ENCODE measurements around the gene STX7.

Gene STX7

DNA sequence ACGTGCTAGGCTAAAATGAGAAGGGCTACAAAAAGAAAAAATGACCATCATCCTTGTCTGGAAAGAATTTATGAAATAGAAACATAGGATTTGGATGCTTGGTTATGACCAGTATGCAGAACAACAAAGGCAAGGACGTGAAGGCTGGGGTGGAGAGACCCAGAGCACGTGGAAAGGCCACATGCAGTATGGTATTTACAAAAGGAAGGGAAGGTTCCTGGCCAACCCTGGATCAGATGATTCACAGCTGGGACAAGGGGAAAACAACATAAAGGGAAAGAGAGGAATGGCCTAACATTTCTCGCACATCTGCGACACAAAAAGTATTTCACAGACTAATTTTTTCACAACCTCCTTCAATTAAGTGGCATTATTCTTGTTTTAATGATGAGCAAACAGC lies 8.2 kb downstream of the STX7 start:
- Histone ChIP-seq H3K4me1 (ENCODE audit: control insufficient read depth, insufficient read depth, low read length) (peaks cover 11% of the 10 kb centered on the region), H3K27me3 (ENCODE audit: control insufficient read depth, insufficient read depth, low read length) (no peaks in the 10 kb centered on the region), H3K4me3 (ENCODE audit: low read length) (no peak overlapping the region), H3K27ac (ENCODE audit: low read depth, low read length) (no peak overlapping the region), H3K36me3 (ENCODE audit: control insufficient read depth, insufficient read depth, low read length) (peaks cover 6% of the 10 kb centered on the region), H3K9ac (ENCODE audit: low read length) (no peak overlapping the region)

GRCh38 chr6:132499757-132500156 lies 13.2 kb downstream of the STX7 start:
- no peak overlapping the region for H3K9ac ChIP-seq (ENCODE audit: low read length)
- H3K27ac ChIP-seq (ENCODE audit: low read depth, low read length), result no peak overlapping the region
- H3K4me3 ChIP-seq (ENCODE audit: low read length), result no peak overlapping the region
- H3K36me3 ChIP-seq (ENCODE audit: control insufficient read depth, insufficient read depth, low read length), result peaks cover 7% of the 10 kb centered on the region
- peaks cover 6% of the 10 kb centered on the region for H3K4me1 ChIP-seq (ENCODE audit: control insufficient read depth, insufficient read depth, low read length)
- no peaks in the 10 kb centered on the region for H3K27me3 ChIP-seq (ENCODE audit: control insufficient read depth, insufficient read depth, low read length)

GRCh38 chr6:132498638-132499037 lies 14.3 kb downstream of the STX7 start:
- H3K27me3 ChIP-seq (ENCODE audit: control insufficient read depth, insufficient read depth, low read length), result no peaks in the 10 kb centered on the region
- no peak overlapping the region for H3K9ac ChIP-seq (ENCODE audit: low read length)
- H3K36me3 ChIP-seq (ENCODE audit: control insufficient read depth, insufficient read depth, low read length), result peaks cover 11% of the 10 kb centered on the region
- no peak overlapping the region for H3K4me3 ChIP-seq (ENCODE audit: low read length)
- no peaks in the 10 kb centered on the region for H3K4me1 ChIP-seq (ENCODE audit: control insufficient read depth, insufficient read depth, low read length)
- H3K27ac ChIP-seq (ENCODE audit: low read depth, low read length), result no peak overlapping the region

DNA sequence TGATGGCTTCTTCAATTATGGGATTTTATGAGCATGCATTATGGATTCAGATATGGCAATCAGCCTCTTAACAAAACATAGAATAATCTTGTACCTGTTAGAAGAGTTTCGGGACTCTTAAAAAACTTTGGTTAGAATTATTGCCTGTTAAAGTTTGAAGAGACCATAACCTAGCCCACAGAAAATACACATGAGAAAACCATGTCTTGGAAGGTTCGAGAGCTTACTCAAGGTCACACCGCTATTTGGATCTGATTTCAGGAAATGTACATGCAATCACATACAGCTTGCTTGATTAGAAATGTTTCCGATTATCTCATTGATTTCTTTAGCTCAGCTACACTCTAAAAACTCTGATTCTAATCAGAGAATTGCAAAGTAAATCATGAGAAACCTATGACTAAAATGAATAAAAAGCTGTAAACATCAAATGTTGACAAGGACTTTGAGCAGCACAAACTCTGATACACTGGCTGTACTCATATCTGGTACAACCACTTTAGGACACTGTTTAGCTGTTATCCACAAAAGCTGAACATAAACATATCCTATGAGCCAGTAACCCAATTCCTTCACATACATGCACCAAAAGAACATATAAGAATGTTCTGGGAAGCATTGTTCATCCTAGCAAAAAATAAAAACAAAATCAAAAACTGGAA lies 16.3 kb downstream of the STX7 start:
- no peak overlapping the region for H3K27ac ChIP-seq (ENCODE audit: low read depth, low read length)

DNA sequence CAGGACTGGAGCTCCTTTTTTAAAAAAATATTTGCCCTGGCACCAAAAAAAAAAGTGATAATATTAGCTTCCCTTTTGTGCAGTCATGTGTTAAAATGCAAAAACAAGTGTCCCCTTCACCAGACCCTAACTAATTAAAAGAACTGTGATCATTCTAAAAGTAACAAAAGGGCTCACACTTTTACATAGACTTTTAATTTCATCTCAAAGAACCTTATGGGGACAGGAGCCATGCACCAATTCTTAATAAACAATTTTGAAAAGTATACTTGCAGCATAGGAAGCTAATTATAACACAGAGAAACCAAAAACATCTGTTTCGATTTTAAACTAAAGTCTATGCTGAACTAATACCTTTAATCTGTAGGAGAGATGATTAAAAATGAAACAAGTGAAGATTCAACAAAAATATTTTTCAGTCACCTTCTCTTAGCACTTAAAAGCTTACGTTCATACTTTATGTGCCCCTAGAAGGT lies 17.3 kb downstream of the STX7 start:
- Histone ChIP-seq H3K4me3 (ENCODE audit: low read length) (no peak overlapping the region), H3K36me3 (ENCODE audit: control insufficient read depth, insufficient read depth, low read length) (peaks cover 5% of the 10 kb centered on the region), H3K27ac (ENCODE audit: low read depth, low read length) (no peak overlapping the region), H3K9ac (ENCODE audit: low read length) (no peak overlapping the region), H3K4me1 (ENCODE audit: control insufficient read depth, insufficient read depth, low read length) (no peaks in the 10 kb centered on the region), H3K27me3 (ENCODE audit: control insufficient read depth, insufficient read depth, low read length) (no peaks in the 10 kb centered on the region)

More for the DNA sequence above, 16.3 kb downstream of the STX7 start:
- no peak overlapping the region for H3K9ac ChIP-seq (ENCODE audit: low read length)
- no peak overlapping the region for H3K4me3 ChIP-seq (ENCODE audit: low read length)
- H3K27me3 ChIP-seq (ENCODE audit: control insufficient read depth, insufficient read depth, low read length), result no peaks in the 10 kb centered on the region
- no peaks in the 10 kb centered on the region for H3K4me1 ChIP-seq (ENCODE audit: control insufficient read depth, insufficient read depth, low read length)
- peaks cover 8% of the 10 kb centered on the region for H3K36me3 ChIP-seq (ENCODE audit: control insufficient read depth, insufficient read depth, low read length)

- Histone ChIP-seq H3K4me3 (ENCODE audit: low read length) (no peak overlapping the region), H3K9ac (ENCODE audit: low read length) (no peak overlapping the region), H3K27ac (ENCODE audit: low read depth, low read length) (no peak overlapping the region), H3K4me1 (ENCODE audit: control insufficient read depth, insufficient read depth, low read length) (no peaks in the 10 kb centered on the region), H3K36me3 (ENCODE audit: control insufficient read depth, insufficient read depth, low read length) (peaks cover 5% of the 10 kb centered on the region), H3K27me3 (ENCODE audit: control insufficient read depth, insufficient read depth, low read length) (no peaks in the 10 kb centered on the region)
Measured at GRCh38 chr6:132494954-132495353, 18.0 kb downstream of the STX7 start.

DNA sequence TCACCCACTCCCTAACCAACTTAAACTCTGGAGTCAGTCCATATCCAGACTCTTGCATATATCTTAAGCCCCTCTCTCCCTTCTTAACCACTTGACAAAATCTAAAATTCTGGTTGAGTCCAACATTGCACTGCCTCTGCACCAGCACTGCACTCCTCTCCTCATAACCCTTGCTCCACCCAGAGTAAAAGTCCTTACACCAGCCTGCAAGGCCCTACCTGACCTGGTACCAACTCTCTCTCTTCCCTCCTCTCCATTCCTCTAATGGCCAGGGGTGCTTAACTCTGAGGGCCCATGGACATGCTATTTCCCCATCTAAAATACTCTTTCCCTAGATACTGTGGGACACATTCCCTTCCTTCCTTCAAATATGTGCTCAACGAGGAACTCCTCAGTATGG lies 21.0 kb downstream of the STX7 start:
- H3K27ac ChIP-seq (ENCODE audit: low read depth, low read length), result no peak overlapping the region
- H3K4me3 ChIP-seq (ENCODE audit: low read length), result no peak overlapping the region
- H3K27me3 ChIP-seq (ENCODE audit: control insufficient read depth, insufficient read depth, low read length), result no peaks in the 10 kb centered on the region
- peaks cover 5% of the 10 kb centered on the region for H3K36me3 ChIP-seq (ENCODE audit: control insufficient read depth, insufficient read depth, low read length)
- peaks cover 2% of the 10 kb centered on the region for H3K4me1 ChIP-seq (ENCODE audit: control insufficient read depth, insufficient read depth, low read length)
- no peak overlapping the region for H3K9ac ChIP-seq (ENCODE audit: low read length)

DNA sequence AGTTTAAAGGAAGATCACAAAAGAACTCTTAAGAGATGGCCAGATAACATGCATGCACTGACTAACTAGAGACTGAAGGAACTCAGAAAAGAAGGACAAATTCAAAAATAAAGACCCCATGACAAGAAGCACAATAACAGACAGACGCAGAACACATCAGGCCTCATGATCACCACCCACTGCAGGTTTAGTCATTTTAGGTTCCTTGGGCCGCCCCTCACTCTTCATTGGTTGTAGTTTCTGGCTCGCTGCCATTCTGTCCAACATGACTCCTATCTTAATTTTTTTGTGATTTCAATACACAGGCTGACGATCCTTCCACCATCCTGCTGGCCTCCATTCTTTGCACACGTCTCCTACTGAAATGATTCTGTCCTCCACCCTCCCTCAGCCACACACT lies 21.6 kb downstream of the STX7 start:
- peaks cover 5% of the 10 kb centered on the region for H3K36me3 ChIP-seq (ENCODE audit: control insufficient read depth, insufficient read depth, low read length)
- H3K9ac ChIP-seq (ENCODE audit: low read length), result no peak overlapping the region
- H3K4me3 ChIP-seq (ENCODE audit: low read length), result no peak overlapping the region
- no peak overlapping the region for H3K27ac ChIP-seq (ENCODE audit: low read depth, low read length)
- no peaks in the 10 kb centered on the region for H3K27me3 ChIP-seq (ENCODE audit: control insufficient read depth, insufficient read depth, low read length)
- peaks cover 2% of the 10 kb centered on the region for H3K4me1 ChIP-seq (ENCODE audit: control insufficient read depth, insufficient read depth, low read length)

GRCh38 chr6:132490478-132491204 lies 22.3 kb downstream of the STX7 start:
- Histone ChIP-seq H3K4me3 (ENCODE audit: low read length) (no peak overlapping the region), H3K36me3 (ENCODE audit: control insufficient read depth, insufficient read depth, low read length) (peaks cover 5% of the 10 kb centered on the region), H3K27ac (ENCODE audit: low read depth, low read length) (no peak overlapping the region), H3K9ac (ENCODE audit: low read length) (no peak overlapping the region), H3K4me1 (ENCODE audit: control insufficient read depth, insufficient read depth, low read length) (peaks cover 2% of the 10 kb centered on the region), H3K27me3 (ENCODE audit: control insufficient read depth, insufficient read depth, low read length) (no peaks in the 10 kb centered on the region)

DNA sequence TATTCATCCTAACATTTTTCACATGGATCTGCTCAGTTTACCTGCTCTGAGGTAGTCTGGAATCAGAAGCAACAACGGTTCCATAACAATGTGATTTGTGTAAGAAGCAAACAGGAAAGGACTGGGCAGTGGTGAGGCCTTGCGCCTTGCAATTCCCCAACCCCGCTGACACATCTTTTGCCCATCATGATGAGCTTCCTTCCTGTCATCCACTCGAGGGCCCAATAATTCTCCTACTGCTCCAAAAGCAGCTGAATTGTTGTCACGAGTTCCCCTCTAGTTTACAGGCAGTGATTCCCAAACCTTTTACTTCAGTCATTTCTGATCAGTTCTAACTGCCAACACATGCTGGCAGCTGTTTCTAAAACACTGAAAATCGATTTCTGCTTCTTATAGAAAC lies 22.9 kb downstream of the STX7 start:
- Histone ChIP-seq H3K36me3 (ENCODE audit: control insufficient read depth, insufficient read depth, low read length) (peaks cover 5% of the 10 kb centered on the region), H3K27ac (ENCODE audit: low read depth, low read length) (no peak overlapping the region), H3K27me3 (ENCODE audit: control insufficient read depth, insufficient read depth, low read length) (no peaks in the 10 kb centered on the region), H3K4me1 (ENCODE audit: control insufficient read depth, insufficient read depth, low read length) (peaks cover 2% of the 10 kb centered on the region), H3K9ac (ENCODE audit: low read length) (no peak overlapping the region), H3K4me3 (ENCODE audit: low read length) (no peak overlapping the region)

DNA sequence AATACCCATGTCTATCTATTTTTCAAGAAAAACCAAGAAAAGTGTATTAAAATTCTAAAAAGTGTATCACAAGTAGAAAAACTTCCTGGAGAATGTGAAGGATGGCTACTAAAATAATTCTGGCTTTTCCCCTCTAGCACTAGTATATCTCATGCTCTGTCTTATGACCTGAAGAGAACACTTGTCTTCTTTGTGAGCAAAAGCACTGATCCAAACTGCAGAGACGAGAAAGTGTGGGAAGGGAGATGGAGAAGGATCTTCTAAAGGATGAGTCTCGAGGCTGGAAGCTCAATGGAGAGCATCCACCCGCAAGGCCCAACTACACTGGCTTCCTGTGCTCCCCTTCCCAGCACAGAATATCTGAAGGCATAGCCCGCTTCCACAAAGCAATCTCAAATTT lies 23.5 kb downstream of the STX7 start:
- H3K4me3 ChIP-seq (ENCODE audit: low read length), result no peak overlapping the region
- H3K9ac ChIP-seq (ENCODE audit: low read length), result no peak overlapping the region
- H3K27me3 ChIP-seq (ENCODE audit: control insufficient read depth, insufficient read depth, low read length), result no peaks in the 10 kb centered on the region
- peaks cover under 1% of the 10 kb centered on the region for H3K36me3 ChIP-seq (ENCODE audit: control insufficient read depth, insufficient read depth, low read length)
- no peak overlapping the region for H3K27ac ChIP-seq (ENCODE audit: low read depth, low read length)
- H3K4me1 ChIP-seq (ENCODE audit: control insufficient read depth, insufficient read depth, low read length), result peaks cover 2% of the 10 kb centered on the region

GRCh38 chr6:132487762-132488161 lies 25.2 kb downstream of the STX7 start:
- no peaks in the 10 kb centered on the region for H3K36me3 ChIP-seq (ENCODE audit: control insufficient read depth, insufficient read depth, low read length)
- H3K4me3 ChIP-seq (ENCODE audit: low read length), result no peak overlapping the region
- no peaks in the 10 kb centered on the region for H3K27me3 ChIP-seq (ENCODE audit: control insufficient read depth, insufficient read depth, low read length)
- peaks cover 14% of the 10 kb centered on the region for H3K4me1 ChIP-seq (ENCODE audit: control insufficient read depth, insufficient read depth, low read length)
- H3K9ac ChIP-seq (ENCODE audit: low read length), result no peak overlapping the region
- no peak overlapping the region for H3K27ac ChIP-seq (ENCODE audit: low read depth, low read length)

GRCh38 chr6:132484680-132485018 lies 28.3 kb downstream of the STX7 start:
- H3K4me1 ChIP-seq (ENCODE audit: control insufficient read depth, insufficient read depth, low read length), result peaks cover 21% of the 10 kb centered on the region
- H3K27me3 ChIP-seq (ENCODE audit: control insufficient read depth, insufficient read depth, low read length), result no peaks in the 10 kb centered on the region
- no peak overlapping the region for H3K4me3 ChIP-seq (ENCODE audit: low read length)
- no peak overlapping the region for H3K9ac ChIP-seq (ENCODE audit: low read length)
- H3K36me3 ChIP-seq (ENCODE audit: control insufficient read depth, insufficient read depth, low read length), result no peaks in the 10 kb centered on the region
- no peak overlapping the region for H3K27ac ChIP-seq (ENCODE audit: low read depth, low read length)
